Neural crest cell (in vitro differentiated cells): ENCODE results near the gene TAS2R42. TPM values are rescaled to one million over a fixed set of nuclear protein-coding genes. Genes with fewer than 3 reads are reported as not detected.

Experiments used
- DNase-seq: peaks from one replicate; pipeline ENCODE4 v3.0.0; 2021; ENCODE audit warnings: low read depth, mixed read lengths, low spot score
- H3K27ac Mint-ChIP-seq: one replicate; pipeline ENCODE4 v1.8.0; 2021; ENCODE audit warnings: mild to moderate bottlenecking, mixed read lengths; ENCODE audit not compliant: unreplicated experiment
- H3K27me3 Mint-ChIP-seq: 2 replicates; pipeline ENCODE4 v1.8.0; 2021; ENCODE audit warnings: low read depth, mild to moderate bottlenecking, mixed read lengths
- H3K36me3 Mint-ChIP-seq: 2 replicates; pipeline ENCODE4 v1.8.0; 2021; ENCODE audit warnings: low read depth, mild to moderate bottlenecking, mixed read lengths
- H3K4me1 Mint-ChIP-seq: 2 replicates; pipeline ENCODE4 v1.8.0; 2021; ENCODE audit warnings: mixed read lengths
- H3K4me3 Mint-ChIP-seq: one replicate; pipeline ENCODE4 v1.8.0; 2021; ENCODE audit warnings: mild to moderate bottlenecking, mixed read lengths
- H3K9me3 Mint-ChIP-seq: 2 replicates; pipeline ENCODE4 v1.8.0; 2021; ENCODE audit warnings: mixed read lengths
- CTCF ChIP-seq: fragments of 200-600 bp; sonication (generic); conservative IDR thresholded peaks from 2 replicates; pipeline ENCODE4 v1.5.0; 2021; ENCODE audit warnings: antibody characterized with exemption, mild to moderate bottlenecking
- total RNA-seq: library from RNA; stranded (reverse); gene quantifications from 2 replicates; pipeline ENCODE4 v1.2.1, GENCODE V29; 2021

Gene TAS2R42
- total RNA-seq, 1 donor from 2014 or later: not detected

- Mint-ChIP-seq H3K4me1 (no peaks in the 10 kb centered on the region), H3K36me3 (peaks cover 46% of the 10 kb centered on the region), H3K27ac (no peak overlapping the region), H3K27me3 (no peaks in the 10 kb centered on the region), H3K4me3 (no peak overlapping the region), H3K9me3 (peaks cover 12% of the 10 kb centered on the region)
- no peak for TF ChIP-seq CTCF
- DNase-seq: no peak
Measured at GRCh38 chr12:11147420-11147819, 39.3 kb downstream of the TAS2R42 start.

GRCh38 chr12:11144297-11144696 is 42.4 kb downstream of the TAS2R42 start:
- peaks cover 19% of the 10 kb centered on the region for H3K9me3 Mint-ChIP-seq
- peaks cover 55% of the 10 kb centered on the region for H3K36me3 Mint-ChIP-seq
- DNase-seq: no peak
- no peaks in the 10 kb centered on the region for H3K27me3 Mint-ChIP-seq
- no peak for TF ChIP-seq CTCF
- no peaks in the 10 kb centered on the region for H3K4me1 Mint-ChIP-seq
- no peak overlapping the region for H3K27ac Mint-ChIP-seq
- H3K4me3 Mint-ChIP-seq: no peak overlapping the region

- peaks cover 53% of the 10 kb centered on the region for H3K36me3 Mint-ChIP-seq
- no peaks in the 10 kb centered on the region for H3K27me3 Mint-ChIP-seq
- no peaks in the 10 kb centered on the region for H3K4me1 Mint-ChIP-seq
- peaks cover 19% of the 10 kb centered on the region for H3K9me3 Mint-ChIP-seq
- no peak overlapping the region for H3K4me3 Mint-ChIP-seq
- TF ChIP-seq CTCF: no peak
- H3K27ac Mint-ChIP-seq: no peak overlapping the region
- DNase-seq: no peak
Measured at GRCh38 chr12:11143352-11143751, 43.4 kb downstream of the TAS2R42 start.

GRCh38 chr12:11136075-11136474 is 50.7 kb downstream of the TAS2R42 start:
- H3K36me3 Mint-ChIP-seq: peaks cover 12% of the 10 kb centered on the region
- H3K27me3 Mint-ChIP-seq: no peaks in the 10 kb centered on the region
- no peak for TF ChIP-seq CTCF
- H3K4me3 Mint-ChIP-seq: no peak overlapping the region
- H3K9me3 Mint-ChIP-seq: peaks cover 3% of the 10 kb centered on the region
- H3K27ac Mint-ChIP-seq: no peak overlapping the region
- peaks cover 12% of the 10 kb centered on the region for H3K4me1 Mint-ChIP-seq
- DNase-seq: no peak

Other genes starting within 250 kb of the TAS2R42 start
- 1.7 and 2.1 TPM in 2 replicates for gene TAS2R14, start 247.7 kb downstream of the TAS2R42 start, total RNA-seq
- 1.0 and 1.3 TPM in 2 replicates for gene TAS2R50, start 200.0 kb downstream of the TAS2R42 start, total RNA-seq
- gene TAS2R20, start 188.6 kb downstream of the TAS2R42 start, total RNA-seq: 1.1 TPM in 2 replicates
- gene TAS2R19, start 164.3 kb downstream of the TAS2R42 start, total RNA-seq: 2.8 and 3.3 TPM in 2 replicates
- gene TAS2R31, start 155.5 kb downstream of the TAS2R42 start, total RNA-seq: 2.1 and 2.5 TPM in 2 replicates
- 0.43 and 0.89 TPM in 2 replicates for gene TAS2R46, start 124.6 kb downstream of the TAS2R42 start, total RNA-seq
- 0.30 and 0.47 TPM in 2 replicates for gene TAS2R43, start 94.6 kb downstream of the TAS2R42 start, total RNA-seq
- gene TAS2R30, start 52.3 kb downstream of the TAS2R42 start, total RNA-seq: 1.4 and 1.9 TPM in 2 replicates
- gene SMIM10L1, start 15.7 kb downstream of the TAS2R42 start, total RNA-seq: 16.9 and 17.8 TPM in 2 replicates
- not detected in 2 replicates for gene PRB3, start 82.8 kb upstream of the TAS2R42 start, total RNA-seq
- gene PRB4, start 123.5 kb upstream of the TAS2R42 start, total RNA-seq: not detected in 2 replicates
- gene PRB2, start 208.6 kb upstream of the TAS2R42 start, total RNA-seq: not detected in 2 replicates